ENCODE data around the gene FFAR3.
A peak's percentile ranks its signal among the peaks of the same experiment; 100 is the strongest.

FFAR3 gene

GRCh38 chr19:35328851-35329285, 29.4 kb upstream of the FFAR3 start, which contains the start of gene CD22:
CD22 (plus strand) TSS chr19:35329187; CDS start chr19:35332041, 2,854 bp downstream.
- peak within 1 kb of the TSS; percentile 90 for H3K4me3 ChIP-seq
- H3K36me3 ChIP-seq: peaks cover 20% of the 10 kb centered on the region
- H3K27ac ChIP-seq: peak within 1 kb of the TSS; percentile 92
- H3K27me3 ChIP-seq: no peaks in the 10 kb centered on the region
- H3K9ac ChIP-seq: peak within 1 kb of the TSS; percentile 91
- peaks cover 74% of the 10 kb centered on the region for H3K4me1 ChIP-seq
- peak within 1 kb of the TSS; percentile 99 for H3K4me2 ChIP-seq
- TF ChIP-seq Cebpa-rat (IDR thresholded peaks at IDR 0.05): no peak
- H3K9me3 ChIP-seq: no peaks in the 10 kb centered on the region; the same call in 1 of the 2 replicates
- H4K20me1 ChIP-seq: peaks cover 31% of the 10 kb centered on the region

- no peak for TF ChIP-seq Cebpa-rat (IDR thresholded peaks at IDR 0.05)
- Histone ChIP-seq H3K36me3 (peaks cover 25% of the 10 kb centered on the region), H4K20me1 (peaks cover 36% of the 10 kb centered on the region), H3K4me1 (peaks cover 74% of the 10 kb centered on the region), H3K4me3 (peak overlapping the region; percentile 90), H3K9ac (peak overlapping the region; percentile 91), H3K9me3 (no peaks in the 10 kb centered on the region; the same call in 1 of the 2 replicates), H3K27ac (peak overlapping the region; percentile 92), H3K4me2 (peak overlapping the region; percentile 99), H3K27me3 (no peaks in the 10 kb centered on the region)
These were observed 28.9 kb upstream of the FFAR3 start for GRCh38 chr19:35329323-35329722.

DNA sequence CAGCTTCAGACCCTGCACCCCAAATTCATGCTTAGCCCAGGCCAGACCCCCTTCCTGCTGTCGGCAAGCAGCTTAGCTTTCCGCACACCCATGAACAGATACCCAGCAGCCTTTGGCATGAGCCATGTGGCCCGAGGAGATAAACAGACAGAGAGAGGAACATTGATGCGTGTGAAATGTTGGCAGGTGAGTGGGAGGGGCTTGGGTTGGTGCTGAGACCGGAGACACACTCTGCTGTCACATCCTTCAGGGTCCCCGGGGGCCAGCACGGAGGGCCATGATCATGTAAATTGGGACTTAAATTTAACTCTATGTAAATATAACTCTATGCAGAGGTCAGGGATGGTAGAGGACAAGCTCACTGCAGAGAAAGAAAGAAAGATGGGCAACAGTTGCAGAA, 27.8 kb upstream of the FFAR3 start:
- H3K9me3 ChIP-seq: no peaks in the 10 kb centered on the region; the same call in 1 of the 2 replicates
- H4K20me1 ChIP-seq: peaks cover 47% of the 10 kb centered on the region
- peak overlapping the region; percentile 91 for H3K9ac ChIP-seq
- peak overlapping the region; percentile 99 for H3K4me2 ChIP-seq
- H3K4me1 ChIP-seq: peaks cover 83% of the 10 kb centered on the region
- no peak for TF ChIP-seq Cebpa-rat (IDR thresholded peaks at IDR 0.05)
- H3K27ac ChIP-seq: peak overlapping the region; percentile 92
- H3K36me3 ChIP-seq: peaks cover 36% of the 10 kb centered on the region
- no peaks in the 10 kb centered on the region for H3K27me3 ChIP-seq
- H3K4me3 ChIP-seq: peak overlapping the region; percentile 90

GRCh38 chr19:35331551-35332214, 26.6 kb upstream of the FFAR3 start:
- Histone ChIP-seq H3K9me3 (no peaks in the 10 kb centered on the region; the same call in 1 of the 2 replicates), H3K27me3 (no peaks in the 10 kb centered on the region), H3K4me1 (peaks cover 91% of the 10 kb centered on the region), H3K4me2 (peak overlapping the region; percentile 99), H3K9ac (peak overlapping the region; percentile 91), H3K27ac (peak overlapping the region; percentile 92), H4K20me1 (peaks cover 60% of the 10 kb centered on the region), H3K36me3 (peaks cover 48% of the 10 kb centered on the region), H3K4me3 (peak overlapping the region; percentile 90)
- TF ChIP-seq Cebpa-rat (IDR thresholded peaks at IDR 0.05): no peak

DNA sequence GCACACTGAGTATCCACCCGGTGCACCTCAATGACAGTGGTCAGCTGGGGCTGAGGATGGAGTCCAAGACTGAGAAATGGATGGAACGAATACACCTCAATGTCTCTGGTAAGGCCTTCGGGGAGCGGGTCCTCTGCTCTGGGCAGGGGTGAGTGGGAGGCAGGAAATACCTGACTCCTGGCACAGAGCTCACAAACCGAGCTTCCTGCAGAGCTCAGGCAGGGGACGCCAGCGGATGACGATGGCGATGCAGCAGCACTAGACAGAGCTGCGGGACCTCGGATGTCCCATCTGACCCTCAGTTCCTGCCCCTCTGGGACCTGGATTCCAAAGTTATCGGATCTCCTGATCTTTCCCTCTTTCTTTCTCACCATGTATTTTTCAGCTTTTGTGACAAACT, 25.4 kb upstream of the FFAR3 start:
- H3K4me3 ChIP-seq: peak overlapping the region; percentile 90
- peak overlapping the region; percentile 99 for H3K4me2 ChIP-seq
- peak overlapping the region; percentile 91 for H3K9ac ChIP-seq
- H3K9me3 ChIP-seq: no peaks in the 10 kb centered on the region
- H4K20me1 ChIP-seq: peaks cover 71% of the 10 kb centered on the region
- no peak for TF ChIP-seq Cebpa-rat (IDR thresholded peaks at IDR 0.05)
- peaks cover 59% of the 10 kb centered on the region for H3K36me3 ChIP-seq
- no peaks in the 10 kb centered on the region for H3K27me3 ChIP-seq
- H3K4me1 ChIP-seq: peaks cover 91% of the 10 kb centered on the region
- peak overlapping the region; percentile 92 for H3K27ac ChIP-seq

GRCh38 chr19:35334144-35334753, 24.0 kb upstream of the FFAR3 start:
- no peaks in the 10 kb centered on the region for H3K9me3 ChIP-seq
- peaks cover 73% of the 10 kb centered on the region for H3K36me3 ChIP-seq
- peak overlapping the region; percentile 92 for H3K27ac ChIP-seq
- peak overlapping the region; percentile 91 for H3K9ac ChIP-seq
- no peak for TF ChIP-seq Cebpa-rat (IDR thresholded peaks at IDR 0.05)
- peak overlapping the region; percentile 99 for H3K4me2 ChIP-seq
- no peaks in the 10 kb centered on the region for H3K27me3 ChIP-seq
- H3K4me3 ChIP-seq: peak overlapping the region; percentile 90
- H3K4me1 ChIP-seq: peaks cover 94% of the 10 kb centered on the region
- H4K20me1 ChIP-seq: peaks cover 85% of the 10 kb centered on the region

- Histone ChIP-seq H3K4me3 (no peak overlapping the region), H3K27ac (peak overlapping the region; percentile 92; the same call in 1 of the 2 replicates), H3K9me3 (no peaks in the 10 kb centered on the region), H3K27me3 (no peaks in the 10 kb centered on the region), H4K20me1 (peaks cover 100% of the 10 kb centered on the region), H3K4me2 (peak overlapping the region; percentile 99), H3K4me1 (peaks cover 100% of the 10 kb centered on the region), H3K36me3 (peaks cover 95% of the 10 kb centered on the region), H3K9ac (0 out of 2 replicates have a peak overlapping the region, but pooled peaks have one; percentile 24)
- TF ChIP-seq Cebpa-rat (IDR thresholded peaks at IDR 0.05): no peak
These were observed 21.9 kb upstream of the FFAR3 start for GRCh38 chr19:35336166-35336955.

DNA sequence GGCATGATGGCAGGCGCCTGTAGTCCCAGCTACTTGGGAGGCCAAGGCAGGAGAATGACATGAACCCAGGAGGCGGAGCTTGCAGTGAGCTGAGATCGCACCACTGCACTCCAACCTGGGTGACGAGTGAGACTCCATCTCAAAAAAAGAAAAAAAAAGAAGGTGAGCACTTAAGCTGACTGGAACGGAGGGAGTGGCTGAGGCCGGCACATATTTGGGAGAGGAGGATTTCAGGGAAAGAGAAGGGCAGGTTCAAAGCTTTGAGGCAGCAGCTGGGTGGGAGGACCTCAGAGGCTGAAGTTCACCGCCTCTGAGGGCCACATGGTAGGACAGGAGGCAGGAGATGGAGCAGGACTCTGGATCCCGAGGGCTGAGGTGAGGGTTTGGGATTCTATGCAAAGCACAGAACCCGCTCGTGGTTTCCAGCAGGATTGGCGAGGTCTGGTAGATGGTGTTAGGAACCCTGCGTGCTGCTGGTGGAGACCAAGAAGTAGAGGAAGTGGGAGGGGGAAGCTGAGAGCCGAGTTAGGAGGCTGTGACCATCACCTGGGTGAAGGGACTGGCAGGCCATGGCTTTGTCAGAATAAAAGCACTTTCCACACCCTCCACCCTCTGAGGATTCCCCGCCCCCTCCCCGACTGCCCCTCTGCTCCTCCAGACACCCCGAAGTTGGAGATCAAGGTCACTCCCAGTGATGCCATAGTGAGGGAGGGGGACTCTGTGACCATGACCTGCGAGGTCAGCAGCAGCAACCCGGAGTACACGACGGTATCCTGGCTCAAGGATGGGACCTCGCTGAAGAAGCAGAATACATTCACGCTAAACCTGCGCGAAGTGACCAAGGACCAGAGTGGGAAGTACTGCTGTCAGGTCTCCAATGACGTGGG, 20.9 kb upstream of the FFAR3 start:
- Histone ChIP-seq H3K36me3 (peaks cover 99% of the 10 kb centered on the region), H3K4me3 (no peak overlapping the region), H3K27ac (0 out of 2 replicates have a peak overlapping the region, but pooled peaks have one; percentile 9), H4K20me1 (peaks cover 100% of the 10 kb centered on the region), H3K4me2 (peak overlapping the region; percentile 99), H3K9ac (peak overlapping the region; percentile 10; the same call in 1 of the 2 replicates), H3K9me3 (no peaks in the 10 kb centered on the region), H3K27me3 (no peaks in the 10 kb centered on the region), H3K4me1 (peaks cover 100% of the 10 kb centered on the region)
- no peak for TF ChIP-seq Cebpa-rat (IDR thresholded peaks at IDR 0.05)

DNA sequence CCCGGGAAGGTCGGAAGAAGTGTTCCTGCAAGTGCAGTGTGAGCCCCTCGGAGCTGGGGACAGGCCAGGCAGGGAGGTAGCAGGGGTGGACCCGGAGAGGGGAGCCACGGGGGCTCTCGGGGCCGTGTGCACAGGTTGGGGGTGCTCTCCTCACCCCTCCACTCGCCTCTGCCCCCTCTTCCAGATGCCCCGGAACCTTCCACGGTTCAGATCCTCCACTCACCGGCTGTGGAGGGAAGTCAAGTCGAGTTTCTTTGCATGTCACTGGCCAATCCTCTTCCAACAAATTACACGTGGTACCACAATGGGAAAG, 20.3 kb upstream of the FFAR3 start:
- Histone ChIP-seq H4K20me1 (peaks cover 97% of the 10 kb centered on the region), H3K4me1 (peaks cover 100% of the 10 kb centered on the region), H3K9ac (no peak overlapping the region), H3K36me3 (peaks cover 99% of the 10 kb centered on the region), H3K4me3 (no peak overlapping the region), H3K9me3 (no peaks in the 10 kb centered on the region), H3K4me2 (peak overlapping the region; percentile 99), H3K27me3 (no peaks in the 10 kb centered on the region), H3K27ac (0 out of 2 replicates have a peak overlapping the region, but pooled peaks have one; percentile 9)
- TF ChIP-seq Cebpa-rat (IDR thresholded peaks at IDR 0.05): no peak
